ENCODE measurements around the gene OSBP2.
"Not testable (repeated sequence)": the region's sequence is repeated elsewhere in the genome, so short reads cannot be mapped to it uniquely, and the experiment has no call there.

Gene OSBP2

DNA sequence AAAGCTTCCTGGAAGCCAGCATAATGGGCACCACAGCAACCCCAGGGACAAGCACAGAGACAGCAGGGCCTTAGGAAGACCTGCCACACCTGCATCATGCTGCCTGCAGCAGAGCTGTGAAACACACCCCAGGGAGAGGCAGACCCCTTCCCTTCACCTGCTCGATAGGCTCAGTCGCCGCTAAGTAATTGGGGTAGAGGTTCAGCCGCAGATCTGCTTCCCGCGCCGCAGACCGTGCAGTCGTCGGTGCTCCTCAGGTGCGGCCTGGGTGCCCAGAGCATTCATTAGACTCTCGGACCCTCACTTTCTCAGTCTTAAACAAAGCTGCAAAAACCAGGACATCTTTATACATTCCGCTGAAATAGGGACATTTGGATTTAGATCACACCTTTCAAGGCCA is 29.9 kb upstream of the OSBP2 start:
- Histone ChIP-seq H3K4me1 (ENCODE audit: insufficient read depth, low read length) (peaks cover 8% of the 10 kb centered on the region; the same call in 1 of the 2 replicates), H3K36me3 (ENCODE audit: insufficient read depth, low read depth, low read length) (peaks cover 5% of the 10 kb centered on the region; the same call in 1 of the 2 replicates), H3K9me3 (ENCODE audit: insufficient read depth, low read depth, low read length) (no peaks in the 10 kb centered on the region), H3K4me3 (ENCODE audit: low read length) (no peak overlapping the region), H3K27me3 (ENCODE audit: insufficient read depth, low read length) (peaks cover 28% of the 10 kb centered on the region), H3K9ac (ENCODE audit: low read depth, low read length) (no peak overlapping the region), H3K27ac (ENCODE audit: low read length) (no peak overlapping the region)

- Histone ChIP-seq H3K9ac (ENCODE audit: low read depth, low read length) (no peak overlapping the region), H3K9me3 (ENCODE audit: insufficient read depth, low read depth, low read length) (no peaks in the 10 kb centered on the region), H3K27me3 (ENCODE audit: insufficient read depth, low read length) (peaks cover 28% of the 10 kb centered on the region), H3K4me3 (ENCODE audit: low read length) (no peak overlapping the region), H3K27ac (ENCODE audit: low read length) (no peak overlapping the region), H3K36me3 (ENCODE audit: insufficient read depth, low read depth, low read length) (peaks cover 5% of the 10 kb centered on the region; the same call in 1 of the 2 replicates), H3K4me1 (ENCODE audit: insufficient read depth, low read length) (peaks cover 8% of the 10 kb centered on the region; the same call in 1 of the 2 replicates)
Observed at GRCh38 chr22:30665266-30665665, 29.4 kb upstream of the OSBP2 start.

DNA sequence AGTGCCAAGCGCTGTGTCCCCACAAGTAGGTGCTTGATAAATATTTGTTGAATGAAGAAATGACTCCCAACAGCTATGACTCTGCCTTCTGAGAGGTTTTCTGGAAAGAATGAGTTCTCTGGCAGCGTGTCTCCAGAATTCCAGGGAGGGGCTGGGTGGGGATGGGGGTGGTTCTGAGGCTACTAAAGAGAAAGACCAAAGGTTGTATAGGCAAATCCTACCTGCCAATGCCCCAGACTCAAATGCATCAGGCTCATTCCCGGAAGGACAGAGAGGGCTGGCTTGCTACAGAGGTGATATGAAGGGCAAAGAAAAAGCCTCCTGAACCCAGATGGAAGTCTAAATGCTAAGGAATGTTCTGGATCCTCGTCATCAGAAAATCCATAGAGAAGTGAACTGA is 28.9 kb upstream of the OSBP2 start:
- H3K4me3 ChIP-seq (ENCODE audit: low read length): no peak overlapping the region
- H3K9ac ChIP-seq (ENCODE audit: low read depth, low read length): no peak overlapping the region
- H3K27ac ChIP-seq (ENCODE audit: low read length): no peak overlapping the region
- H3K4me1 ChIP-seq (ENCODE audit: insufficient read depth, low read length): peaks cover 8% of the 10 kb centered on the region; the same call in 1 of the 2 replicates
- peaks cover 28% of the 10 kb centered on the region for H3K27me3 ChIP-seq (ENCODE audit: insufficient read depth, low read length)
- H3K9me3 ChIP-seq (ENCODE audit: insufficient read depth, low read depth, low read length): no peaks in the 10 kb centered on the region
- peaks cover 5% of the 10 kb centered on the region; the same call in 1 of the 2 replicates for H3K36me3 ChIP-seq (ENCODE audit: insufficient read depth, low read depth, low read length)

DNA sequence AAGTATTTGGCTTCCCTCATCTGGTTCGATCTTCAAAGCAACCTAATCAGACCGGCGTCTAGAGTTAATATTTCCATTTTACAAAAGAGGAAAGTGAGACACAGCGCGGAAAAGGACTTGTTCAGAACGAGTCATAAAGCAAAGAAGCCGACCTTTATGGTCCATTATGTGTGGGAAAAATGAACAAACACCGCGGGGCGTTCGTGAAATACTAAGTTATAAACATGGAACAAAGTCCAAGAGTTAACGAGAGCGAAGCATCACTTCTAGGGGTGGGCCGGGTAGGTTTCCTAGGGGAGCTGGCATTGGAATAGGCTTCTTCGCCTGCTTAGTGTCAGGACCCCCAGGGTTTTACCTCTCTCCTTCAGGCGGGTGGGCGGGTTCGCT is 27.6 kb upstream of the OSBP2 start:
- H3K27me3 ChIP-seq (ENCODE audit: insufficient read depth, low read length): peaks cover 28% of the 10 kb centered on the region
- H3K4me1 ChIP-seq (ENCODE audit: insufficient read depth, low read length): peaks cover 8% of the 10 kb centered on the region; the same call in 1 of the 2 replicates
- no peaks in the 10 kb centered on the region for H3K9me3 ChIP-seq (ENCODE audit: insufficient read depth, low read depth, low read length)
- H3K36me3 ChIP-seq (ENCODE audit: insufficient read depth, low read depth, low read length): peaks cover 5% of the 10 kb centered on the region; the same call in 1 of the 2 replicates
- H3K9ac ChIP-seq (ENCODE audit: low read depth, low read length): peak overlapping the region; percentile 16; the same call in 1 of the 2 replicates
- no peak overlapping the region for H3K27ac ChIP-seq (ENCODE audit: low read length)
- H3K4me3 ChIP-seq (ENCODE audit: low read length): peak overlapping the region; percentile 85

DNA sequence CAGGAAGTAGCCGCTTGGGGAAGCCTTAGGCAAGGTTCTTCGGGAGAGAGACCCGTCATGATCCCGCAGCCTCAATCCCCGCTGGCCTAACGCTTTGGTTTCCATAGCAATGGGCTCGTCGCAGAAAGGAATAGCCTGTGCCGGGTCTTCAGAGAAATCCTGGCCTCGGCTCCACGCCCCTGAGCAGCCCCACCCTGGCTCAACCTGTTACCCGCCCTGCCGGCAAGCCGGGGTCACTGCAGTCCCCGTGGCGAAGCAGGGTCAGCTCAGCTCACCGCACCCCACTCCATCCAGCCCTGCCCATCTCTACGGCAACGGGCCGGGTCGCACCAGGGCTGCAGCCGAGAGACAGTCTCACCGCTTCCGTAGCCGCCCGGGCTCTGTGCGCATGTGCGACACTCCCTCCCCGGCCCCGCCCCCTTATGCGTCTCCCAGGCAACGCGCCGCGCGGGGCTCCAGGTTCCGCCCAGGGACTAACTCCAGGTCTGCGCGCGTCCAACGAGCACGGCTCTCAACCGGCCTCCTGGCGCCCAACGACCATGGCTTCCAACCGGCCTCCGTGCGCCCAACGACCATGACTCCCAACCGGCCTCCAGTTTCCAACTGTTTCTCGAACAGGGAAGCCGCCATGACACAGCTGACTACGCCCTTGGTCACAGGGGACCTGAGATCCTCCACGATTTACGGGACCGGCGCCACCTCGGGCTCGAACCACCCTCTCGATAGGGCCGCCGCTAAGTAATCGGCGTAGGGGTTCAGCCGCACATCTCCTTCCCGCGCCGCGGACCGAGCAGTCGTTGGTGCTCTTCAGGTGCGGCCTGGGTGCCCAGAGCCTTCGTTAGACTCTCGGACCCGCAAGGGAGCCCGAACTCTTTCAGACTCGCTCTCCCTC is 26.9 kb upstream of the OSBP2 start, which contains the start of gene DUSP18:
Gene DUSP18, minus strand, starts transcription at position 382 of the 892 bp plus-strand sequence. CDS start 3,872 bp downstream, outside the sequence.
- Histone ChIP-seq H3K4me1 (ENCODE audit: insufficient read depth, low read length) (peaks cover 8% of the 10 kb centered on the region; the same call in 1 of the 2 replicates), H3K27me3 (ENCODE audit: insufficient read depth, low read length) (peaks cover 28% of the 10 kb centered on the region), H3K27ac (ENCODE audit: low read length) (no peak within 1 kb of the TSS), H3K36me3 (ENCODE audit: insufficient read depth, low read depth, low read length) (peaks cover 5% of the 10 kb centered on the region; the same call in 1 of the 2 replicates), H3K9me3 (ENCODE audit: insufficient read depth, low read depth, low read length) (no peaks in the 10 kb centered on the region), H3K4me3 (ENCODE audit: low read length) (peak within 1 kb of the TSS; percentile 85), H3K9ac (ENCODE audit: low read depth, low read length) (peak within 1 kb of the TSS; percentile 74; the same call in 1 of the 2 replicates)

DNA sequence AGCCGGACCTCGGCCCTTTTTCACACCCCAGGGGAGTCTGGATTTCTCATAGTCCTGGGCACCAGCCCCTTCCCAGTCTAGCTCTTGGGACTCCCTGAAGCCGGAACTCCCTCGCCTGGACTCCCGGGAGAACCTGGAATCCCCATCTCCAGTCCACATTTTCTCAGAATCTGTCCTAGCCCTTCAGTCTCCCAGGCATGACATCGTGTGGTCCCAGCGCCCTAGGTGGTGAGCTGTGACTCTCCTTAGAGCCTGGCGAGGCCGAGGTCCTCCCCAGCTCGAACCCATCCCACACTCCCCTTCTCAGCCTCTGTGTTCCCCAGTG is 26.3 kb upstream of the OSBP2 start:
- no peak overlapping the region for H3K27ac ChIP-seq (ENCODE audit: low read length)
- peak overlapping the region; percentile 85 for H3K4me3 ChIP-seq (ENCODE audit: low read length)
- peaks cover 3% of the 10 kb centered on the region; the same call in 1 of the 2 replicates for H3K36me3 ChIP-seq (ENCODE audit: insufficient read depth, low read depth, low read length)
- no peaks in the 10 kb centered on the region for H3K9me3 ChIP-seq (ENCODE audit: insufficient read depth, low read depth, low read length)
- peaks cover 8% of the 10 kb centered on the region; the same call in 1 of the 2 replicates for H3K4me1 ChIP-seq (ENCODE audit: insufficient read depth, low read length)
- peak overlapping the region; percentile 74; the same call in 1 of the 2 replicates for H3K9ac ChIP-seq (ENCODE audit: low read depth, low read length)
- peaks cover 28% of the 10 kb centered on the region for H3K27me3 ChIP-seq (ENCODE audit: insufficient read depth, low read length)

- H3K9ac ChIP-seq (ENCODE audit: low read depth, low read length): no peak overlapping the region
- no peaks in the 10 kb centered on the region for H3K9me3 ChIP-seq (ENCODE audit: insufficient read depth, low read depth, low read length)
- no peak overlapping the region for H3K4me3 ChIP-seq (ENCODE audit: low read length)
- no peaks in the 10 kb centered on the region for H3K36me3 ChIP-seq (ENCODE audit: insufficient read depth, low read depth, low read length)
- no peak overlapping the region for H3K27ac ChIP-seq (ENCODE audit: low read length)
- peaks cover 25% of the 10 kb centered on the region for H3K27me3 ChIP-seq (ENCODE audit: insufficient read depth, low read length)
- peaks cover 8% of the 10 kb centered on the region; the same call in 1 of the 2 replicates for H3K4me1 ChIP-seq (ENCODE audit: insufficient read depth, low read length)
Observed at GRCh38 chr22:30671071-30671470, 23.6 kb upstream of the OSBP2 start.

DNA sequence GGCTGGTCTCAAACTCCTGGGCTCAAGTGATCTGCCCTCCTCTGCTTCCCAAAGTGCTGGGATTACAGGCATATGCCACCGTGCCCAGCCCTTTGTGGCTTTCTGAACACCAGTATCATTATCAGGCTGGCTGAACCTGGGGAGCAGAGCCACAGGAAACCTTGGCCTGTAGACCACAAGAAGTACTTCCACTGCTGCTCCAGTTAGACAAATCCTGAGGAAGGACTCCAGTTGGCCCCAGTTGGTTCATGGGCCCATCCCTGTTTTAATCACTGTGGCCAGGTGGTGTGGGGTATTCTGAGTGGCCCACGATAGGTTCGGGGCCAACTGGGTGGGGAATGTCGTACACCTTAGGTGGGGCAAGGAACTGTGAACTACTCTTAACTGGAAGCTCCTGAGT is 21.5 kb upstream of the OSBP2 start:
- Histone ChIP-seq H3K36me3 (ENCODE audit: insufficient read depth, low read depth, low read length) (no peaks in the 10 kb centered on the region), H3K27me3 (ENCODE audit: insufficient read depth, low read length) (peaks cover 13% of the 10 kb centered on the region), H3K9me3 (ENCODE audit: insufficient read depth, low read depth, low read length) (no peaks in the 10 kb centered on the region)

DNA sequence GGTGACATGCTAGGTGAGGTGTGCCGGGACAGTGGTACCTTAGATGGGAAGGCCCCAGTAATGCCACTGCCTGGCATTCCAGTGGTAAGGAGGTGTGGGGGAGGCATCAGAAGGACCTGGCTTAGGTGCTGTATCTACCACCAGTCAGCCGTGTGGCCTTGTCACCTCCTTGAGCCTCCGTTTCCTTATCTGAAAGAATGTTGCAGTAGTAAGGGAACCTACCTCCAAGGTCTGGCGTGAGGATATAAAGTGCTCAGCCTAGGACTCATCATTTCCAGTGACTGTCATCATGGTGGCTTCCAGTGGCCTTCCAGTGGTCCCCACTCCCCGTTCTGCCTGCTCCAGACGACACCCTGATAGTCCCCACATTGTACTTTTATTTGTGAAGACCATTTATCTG is 20.2 kb upstream of the OSBP2 start:
- Histone ChIP-seq H3K4me3 (ENCODE audit: low read length) (no peak overlapping the region), H3K27ac (ENCODE audit: low read length) (no peak overlapping the region), H3K4me1 (ENCODE audit: insufficient read depth, low read length) (peaks cover 2% of the 10 kb centered on the region; the same call in 1 of the 2 replicates), H3K27me3 (ENCODE audit: insufficient read depth, low read length) (0 out of 2 replicates have a peak, but pooled peaks cover 5% of the 10 kb centered on the region), H3K9ac (ENCODE audit: low read depth, low read length) (no peak overlapping the region), H3K9me3 (ENCODE audit: insufficient read depth, low read depth, low read length) (no peaks in the 10 kb centered on the region), H3K36me3 (ENCODE audit: insufficient read depth, low read depth, low read length) (no peaks in the 10 kb centered on the region)

More for the DNA sequence above, 21.5 kb upstream of the OSBP2 start:
- Histone ChIP-seq H3K4me1 (ENCODE audit: insufficient read depth, low read length) (no peaks in the 10 kb centered on the region; the same call in 1 of the 2 replicates), H3K9ac (ENCODE audit: low read depth, low read length) (no peak overlapping the region), H3K4me3 (ENCODE audit: low read length) (no peak overlapping the region), H3K27ac (ENCODE audit: low read length) (no peak overlapping the region)

DNA sequence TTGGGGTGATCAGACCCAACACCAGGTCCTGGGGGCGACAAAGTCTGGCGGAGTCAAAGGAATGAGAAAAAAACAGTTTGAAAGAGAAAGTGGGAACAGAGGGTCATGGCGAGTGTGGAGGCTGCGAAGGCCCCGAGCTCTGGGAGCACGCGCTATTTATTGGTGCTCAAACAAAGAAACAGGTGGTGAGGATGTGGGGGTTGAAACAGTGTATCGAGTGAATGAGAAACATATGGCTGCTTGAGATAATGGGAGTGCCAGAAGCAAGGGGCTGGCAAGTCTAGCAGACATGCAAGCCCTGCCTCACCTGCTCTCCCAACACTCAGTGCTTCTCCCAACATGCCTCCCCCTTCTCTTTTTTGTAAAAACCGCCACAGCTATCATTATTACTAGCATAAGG is 19.2 kb upstream of the OSBP2 start:
- 0 out of 2 replicates have a peak, but pooled peaks cover 6% of the 10 kb centered on the region for H3K27me3 ChIP-seq (ENCODE audit: insufficient read depth, low read length)
- H3K4me3 ChIP-seq (ENCODE audit: low read length): no peak overlapping the region
- H3K4me1 ChIP-seq (ENCODE audit: insufficient read depth, low read length): peaks cover 4% of the 10 kb centered on the region; the same call in 1 of the 2 replicates
- H3K27ac ChIP-seq (ENCODE audit: low read length): no peak overlapping the region
- H3K36me3 ChIP-seq (ENCODE audit: insufficient read depth, low read depth, low read length): no peaks in the 10 kb centered on the region
- H3K9me3 ChIP-seq (ENCODE audit: insufficient read depth, low read depth, low read length): no peaks in the 10 kb centered on the region
- H3K9ac ChIP-seq (ENCODE audit: low read depth, low read length): no peak overlapping the region

GRCh38 chr22:30676565-30676964 is 18.1 kb upstream of the OSBP2 start:
- not testable (repeated sequence) for H3K36me3 ChIP-seq (ENCODE audit: insufficient read depth, low read depth, low read length); H3K9ac ChIP-seq (ENCODE audit: low read depth, low read length); H3K4me3 ChIP-seq (ENCODE audit: low read length); H3K27me3 ChIP-seq (ENCODE audit: insufficient read depth, low read length); H3K4me1 ChIP-seq (ENCODE audit: insufficient read depth, low read length); H3K27ac ChIP-seq (ENCODE audit: low read length); H3K9me3 ChIP-seq (ENCODE audit: insufficient read depth, low read depth, low read length)
